Kidney (tissue), 14 donors: Measurements from ENCODE around the gene DNAJC18. TPM values are rescaled to one million over a fixed set of nuclear protein-coding genes. Genes with fewer than 3 reads are reported as not detected.

Experiments
- DNase-seq, 5 donors: peaks; one replicate each; pipeline ENCODE4 v3.0.0-alpha.2; 2013 to 2020
- FAIRE-seq: peaks from 2 replicates; lab custom pipeline; 2012; peaks lifted over from hg19 to GRCh38; lab: Jason Lieb, UNC
- H3K27ac ChIP-seq, 2 donors: one replicate each; pipeline ENCODE4 v1.7.0; 2013; ENCODE audit warnings: low read depth in 2 of 2, low read length in 2 of 2, inconsistent platforms in 1 of 2
- H3K27me3 ChIP-seq: one replicate; pipeline ENCODE4 v1.7.1; 2013; ENCODE audit warnings: low read length, inconsistent platforms; ENCODE audit not compliant: control insufficient read depth, insufficient read depth
- H3K36me3 ChIP-seq, 3 donors: one replicate each; pipeline versions ENCODE4 v1.7.0 to v1.7.1; 2013; ENCODE audit warnings: low read length in 3 of 3, control low read depth in 1 of 3, inconsistent platforms in 1 of 3; ENCODE audit not compliant: insufficient read depth in 3 of 3, control insufficient read depth in 2 of 3
- H3K4me1 ChIP-seq, 3 donors: one replicate each; pipeline versions ENCODE4 v1.7.0 to v1.7.1; 2013; ENCODE audit warnings: low read length in 3 of 3, inconsistent platforms in 1 of 3, low read depth in 1 of 3; ENCODE audit not compliant: control insufficient read depth in 2 of 3, insufficient read depth in 2 of 3
- H3K4me3 ChIP-seq, 3 donors: one replicate each; pipeline versions ENCODE4 v1.7.0 to v1.8.1; 2013; ENCODE audit warnings: low read length in 3 of 3, control low read depth in 1 of 3, inconsistent platforms in 1 of 3
- H3K9ac ChIP-seq, 3 donors: one replicate each; pipeline versions ENCODE4 v1.7.0 to v1.7.1; 2013; ENCODE audit warnings: low read length in 3 of 3, control low read depth in 1 of 3, inconsistent platforms in 1 of 3
- H3K9me3 ChIP-seq, 3 donors: one replicate each; pipeline versions ENCODE4 v1.7.0 to v1.7.1; 2013; ENCODE audit warnings: low read length in 3 of 3, control low read depth in 1 of 3, inconsistent platforms in 1 of 3; ENCODE audit not compliant: control insufficient read depth in 2 of 3, insufficient read depth in 1 of 3
- intact Hi-C: fragments of 100-400 bp; cut with DNase I; formaldehyde crosslinking; loops from one replicate; pipeline ENCODE4 v1.11.1; 2022
- polyA plus RNA-seq: library from polyadenylated mRNA; stranded (reverse); fragments of 350-450 nt; fragmentation: Illumina TruSeq; extraction: RNeasy Lipid Tissue Mini Kit (QIAGEN cat#74804); gene quantifications from one replicate; pipeline ENCODE4 v1.2.3, GENCODE V29; 2014; ENCODE audit warnings: low read depth, low replicate concordance; ENCODE audit not compliant: insufficient read depth
- total RNA-seq: library from RNA; stranded (reverse); fragmentation: NEBNext Ultra II Directional; extraction: Animal tissue kit (Norgen Biotek cat#: 25700); gene quantifications from one replicate; pipeline ENCODE4 v1.2.1, GENCODE V29; 2021
- TF ChIP-seq, protein P1 (sequence below): IDR thresholded peaks from 3 replicates; pipeline ENCODE4 v1.5.1; 2012; ENCODE audit warnings: mild to moderate bottlenecking, moderate library complexity, borderline replicate concordance; ENCODE audit not compliant: insufficient read depth; ENCODE audit errors: extremely low read depth
- donor health status: control.
- donor health status: control.
- donor health status: control.
- donor health status: control.
- donor health status: control.
- donor health status: DM: yes; HTN: yes; CAD: no.
- donor health status: Normal renal cell carcinoma (clear cell type).

The DNAJC18 gene
- total and polyA plus RNA-seq, 2 donors from 2014 or later, result 3.9 to 13.7 TPM

DNA sequence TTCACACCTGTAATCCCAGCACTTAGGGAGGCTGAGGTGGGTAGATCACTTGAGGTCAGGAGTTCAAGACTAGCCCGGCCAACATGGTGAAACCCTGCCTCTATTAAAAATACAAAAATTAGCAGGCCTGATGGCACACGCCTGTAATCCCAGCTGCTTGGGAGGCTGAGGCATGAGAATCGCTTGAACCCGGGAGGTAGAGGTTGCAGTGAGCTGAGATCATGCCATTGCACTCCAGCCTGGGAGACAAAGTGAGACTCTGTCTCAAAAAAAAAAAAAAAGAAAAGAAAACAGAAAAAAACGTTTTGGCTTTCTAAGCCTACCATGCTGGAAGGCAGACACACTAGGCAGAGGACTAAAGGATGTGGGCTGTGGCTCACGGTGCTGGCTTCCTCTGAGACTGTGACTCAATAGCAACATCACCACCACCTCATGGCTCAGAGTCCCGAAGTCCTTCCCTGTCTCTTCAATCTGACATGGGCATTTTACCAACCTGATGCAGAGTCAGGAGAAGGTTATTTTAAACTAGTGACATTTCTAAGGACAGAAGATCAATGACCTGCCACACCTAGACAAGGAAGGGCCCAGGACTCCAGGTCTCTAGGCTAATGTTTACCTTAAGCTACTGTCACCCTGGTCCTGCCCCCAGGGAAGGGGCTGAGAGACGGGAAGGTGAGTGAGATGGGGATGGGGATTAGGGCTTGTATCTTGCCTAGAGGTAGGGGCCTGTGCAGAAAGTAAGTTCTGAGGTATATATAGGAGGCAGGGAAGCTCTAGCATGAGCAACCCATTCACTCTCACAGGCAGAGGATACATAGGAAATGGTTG, 19.5 kb upstream of the DNAJC18 start:
- TF ChIP-seq, protein P1, sequence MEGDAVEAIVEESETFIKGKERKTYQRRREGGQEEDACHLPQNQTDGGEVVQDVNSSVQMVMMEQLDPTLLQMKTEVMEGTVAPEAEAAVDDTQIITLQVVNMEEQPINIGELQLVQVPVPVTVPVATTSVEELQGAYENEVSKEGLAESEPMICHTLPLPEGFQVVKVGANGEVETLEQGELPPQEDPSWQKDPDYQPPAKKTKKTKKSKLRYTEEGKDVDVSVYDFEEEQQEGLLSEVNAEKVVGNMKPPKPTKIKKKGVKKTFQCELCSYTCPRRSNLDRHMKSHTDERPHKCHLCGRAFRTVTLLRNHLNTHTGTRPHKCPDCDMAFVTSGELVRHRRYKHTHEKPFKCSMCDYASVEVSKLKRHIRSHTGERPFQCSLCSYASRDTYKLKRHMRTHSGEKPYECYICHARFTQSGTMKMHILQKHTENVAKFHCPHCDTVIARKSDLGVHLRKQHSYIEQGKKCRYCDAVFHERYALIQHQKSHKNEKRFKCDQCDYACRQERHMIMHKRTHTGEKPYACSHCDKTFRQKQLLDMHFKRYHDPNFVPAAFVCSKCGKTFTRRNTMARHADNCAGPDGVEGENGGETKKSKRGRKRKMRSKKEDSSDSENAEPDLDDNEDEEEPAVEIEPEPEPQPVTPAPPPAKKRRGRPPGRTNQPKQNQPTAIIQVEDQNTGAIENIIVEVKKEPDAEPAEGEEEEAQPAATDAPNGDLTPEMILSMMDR, result no peak
- Histone ChIP-seq H3K9ac (no peak overlapping the region), H3K36me3 (no peaks in the 10 kb centered on the region), H3K4me1 (no peaks in the 10 kb centered on the region), H3K4me3 (no peak overlapping the region), H3K27me3 (no peaks in the 10 kb centered on the region), H3K9me3 (no peaks in the 10 kb centered on the region), H3K27ac (no peak overlapping the region)
- DNase-seq, result no peak
- intact Hi-C loops, result no loop called here
- FAIRE-seq, result no peak

DNA sequence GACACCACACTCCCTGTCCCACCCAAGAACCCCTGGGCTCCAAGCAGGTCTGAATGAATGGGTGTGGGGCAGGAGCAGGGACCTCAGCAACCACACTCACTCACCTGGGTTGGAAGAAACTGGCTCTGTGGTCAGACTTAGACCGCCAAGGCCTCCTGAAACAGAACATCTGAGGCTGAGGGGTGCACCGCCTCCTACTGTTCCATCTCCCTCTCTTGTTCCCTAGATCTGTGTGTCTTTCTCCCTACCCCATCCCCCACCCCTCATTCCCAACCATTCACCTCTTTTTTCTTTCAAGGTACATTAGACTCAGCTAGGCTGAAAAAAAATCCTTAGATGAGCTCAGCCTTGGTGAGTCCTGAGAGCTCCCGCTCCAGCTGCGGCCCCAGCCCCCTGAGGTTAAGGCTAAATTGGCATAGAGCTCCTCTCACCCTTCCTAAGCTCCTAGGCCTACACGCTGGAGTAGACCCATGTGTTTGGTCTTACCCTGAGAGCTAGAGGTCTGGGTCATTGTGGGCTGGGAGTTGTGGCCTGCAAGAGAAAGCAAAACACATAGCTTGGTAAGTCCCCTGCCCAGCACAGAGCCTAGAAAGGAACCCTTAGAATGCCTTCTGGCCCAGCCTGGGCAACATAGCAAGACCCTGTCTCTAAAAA, 18.5 kb upstream of the DNAJC18 start:
- TF ChIP-seq, protein P1, result no peak
- no peak overlapping the region for H3K27ac ChIP-seq
- H3K9me3 ChIP-seq, result no peaks in the 10 kb centered on the region
- H3K4me3 ChIP-seq, result no peak overlapping the region
- no peaks in the 10 kb centered on the region for H3K36me3 ChIP-seq
- no peak overlapping the region for H3K9ac ChIP-seq
- no peaks in the 10 kb centered on the region for H3K4me1 ChIP-seq
- intact Hi-C loops, result no loop called here
- FAIRE-seq (no peak), DNase-seq (no peak)
- H3K27me3 ChIP-seq, result no peaks in the 10 kb centered on the region

DNA sequence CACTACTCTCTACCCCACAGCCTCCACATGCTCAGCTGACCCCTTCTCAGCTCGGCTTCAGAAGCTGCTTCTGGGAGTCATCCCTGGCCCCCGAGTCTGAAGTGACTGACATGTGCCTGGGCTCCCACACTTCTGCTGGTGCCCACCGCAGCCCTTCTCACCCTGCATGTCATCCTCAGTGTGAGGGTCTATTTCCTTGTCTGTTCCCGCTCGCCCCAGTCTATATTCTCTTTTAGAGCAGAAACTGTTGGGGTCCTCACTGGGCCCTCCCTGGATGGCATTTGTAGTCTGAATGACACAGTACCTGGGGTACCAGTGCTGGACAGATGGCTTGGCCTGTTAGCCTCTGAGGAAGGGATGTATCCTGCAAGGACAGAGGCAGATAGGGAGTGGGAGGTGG, 17.9 kb upstream of the DNAJC18 start:
- H3K27ac ChIP-seq, result no peak overlapping the region
- no peak overlapping the region for H3K4me3 ChIP-seq
- H3K4me1 ChIP-seq, result no peaks in the 10 kb centered on the region
- H3K9me3 ChIP-seq, result no peaks in the 10 kb centered on the region
- intact Hi-C loops, result no loop called here
- H3K27me3 ChIP-seq, result no peaks in the 10 kb centered on the region
- TF ChIP-seq, protein P1, result no peak
- DNase-seq (no peak), FAIRE-seq (no peak)
- H3K36me3 ChIP-seq, result no peaks in the 10 kb centered on the region
- no peak overlapping the region for H3K9ac ChIP-seq
